ENCODE results near the gene KCNAB1.

The KCNAB1 gene

DNA sequence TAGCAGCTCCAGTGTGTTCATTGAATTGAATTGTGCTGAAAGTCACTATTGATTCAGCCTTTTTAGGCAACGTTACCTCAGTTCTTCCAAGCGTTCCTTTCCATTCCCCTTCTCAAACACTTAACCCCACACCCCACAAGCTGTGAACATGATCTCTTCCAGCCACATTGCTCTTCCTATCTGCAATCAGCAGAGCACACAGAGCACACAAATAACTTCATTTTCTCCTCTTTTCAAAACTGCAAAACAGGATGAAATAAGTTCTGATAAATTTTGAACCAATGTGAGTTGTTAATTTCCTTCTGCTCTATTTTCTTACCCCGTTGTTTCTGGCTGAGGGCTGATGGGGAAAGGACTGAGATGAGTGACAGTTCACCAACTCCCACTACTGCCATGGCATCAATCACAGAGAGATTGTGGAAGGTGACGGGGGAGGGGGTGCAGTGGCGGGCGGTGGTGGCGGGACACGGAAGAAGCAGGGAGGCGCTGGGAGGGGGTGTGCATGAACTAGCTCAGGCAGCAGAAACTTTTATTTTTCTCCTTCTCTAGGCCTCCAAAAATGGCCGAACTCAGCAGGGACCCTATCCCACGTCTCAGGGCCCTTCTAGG is 287.3 kb downstream of the KCNAB1 start:
- no peak for DNase-seq (ENCODE audit: low spot score)

- DNase-seq (ENCODE audit: low spot score) = no peak
Observed at GRCh38 chr3:156409694-156410093, 289.3 kb downstream of the KCNAB1 start.

DNA sequence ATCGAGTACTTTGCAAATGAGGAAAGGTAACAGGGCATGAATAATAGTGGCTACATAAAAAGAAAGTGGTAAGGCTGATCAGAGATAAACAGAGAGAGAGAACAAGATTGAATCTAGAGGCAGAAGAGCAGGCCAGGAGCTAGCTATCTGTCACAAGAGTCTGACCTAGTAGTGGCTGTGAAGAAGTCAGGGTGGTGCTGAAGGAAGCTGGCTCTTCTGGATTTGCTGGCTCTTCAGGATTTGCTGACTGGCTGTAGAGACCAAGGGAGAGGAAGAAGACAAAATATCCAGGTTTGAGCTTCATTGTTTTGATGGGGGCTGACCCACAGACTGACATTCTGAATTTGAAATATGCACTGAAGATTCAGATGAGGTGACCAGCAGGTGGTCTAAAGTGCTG is 292.2 kb downstream of the KCNAB1 start:
- DNase-seq (ENCODE audit: low spot score) = no peak

DNA sequence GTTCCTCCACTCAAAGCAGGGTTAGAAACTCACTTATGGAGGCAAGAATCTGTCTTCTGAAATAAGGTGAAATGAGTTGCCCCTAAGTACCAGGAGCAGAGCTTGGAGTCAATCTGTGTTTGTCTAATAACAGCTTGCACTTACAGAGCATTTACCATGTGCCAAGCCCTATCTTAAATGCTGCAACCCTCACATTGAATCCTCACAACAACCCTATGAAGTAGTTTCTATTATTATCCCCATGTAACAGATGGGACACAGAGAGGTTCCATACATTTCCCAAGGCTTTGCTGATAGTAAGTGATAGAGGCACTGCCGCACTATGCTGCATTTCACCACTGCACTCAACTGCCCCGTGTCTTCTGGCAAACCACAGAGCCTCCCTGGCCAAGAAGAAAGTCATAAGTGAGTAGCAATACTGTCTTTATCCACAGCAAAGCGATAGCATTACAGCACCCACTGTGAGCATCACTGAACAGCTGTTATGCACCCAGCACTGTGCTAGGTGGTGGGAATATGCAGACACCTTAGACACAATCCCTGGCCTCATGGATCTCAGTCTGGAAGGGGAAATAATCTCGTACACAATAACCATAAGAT is 293.0 kb downstream of the KCNAB1 start:
- no peak for DNase-seq (ENCODE audit: low spot score)

DNA sequence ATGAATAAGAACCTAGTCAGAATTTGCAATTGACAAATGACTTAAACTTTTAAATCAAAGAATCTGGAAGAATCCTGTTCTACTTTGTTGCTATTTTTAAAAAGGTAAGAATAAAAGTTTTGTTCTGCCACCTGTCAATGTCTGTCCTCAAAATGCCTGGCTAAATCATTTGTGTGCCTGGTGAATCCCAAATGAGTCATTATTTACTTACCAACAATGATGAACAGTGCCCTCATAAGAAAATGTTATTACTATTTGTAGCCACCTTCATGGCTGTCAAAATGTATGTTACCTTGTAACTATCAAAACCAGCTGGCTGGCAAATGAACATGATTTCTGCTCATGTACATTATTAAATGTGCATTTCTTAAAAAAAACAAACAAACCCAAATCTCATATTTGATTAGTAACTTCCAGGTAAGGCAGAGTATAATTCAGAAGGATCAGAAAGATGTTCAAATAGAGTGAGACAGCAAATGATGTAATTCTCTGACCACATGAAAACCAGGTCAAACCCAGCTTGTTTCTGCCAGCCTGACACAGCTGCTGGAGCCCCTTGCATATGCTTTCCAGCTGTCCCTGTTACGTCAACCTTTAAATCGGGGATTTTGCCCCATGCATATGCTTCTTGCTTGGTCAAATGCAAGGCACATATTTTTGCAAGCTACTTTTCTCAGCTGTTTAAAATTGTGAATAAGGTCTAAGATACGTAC is 296.6 kb downstream of the KCNAB1 start:
- DNase-seq (ENCODE audit: low spot score) = no peak

DNA sequence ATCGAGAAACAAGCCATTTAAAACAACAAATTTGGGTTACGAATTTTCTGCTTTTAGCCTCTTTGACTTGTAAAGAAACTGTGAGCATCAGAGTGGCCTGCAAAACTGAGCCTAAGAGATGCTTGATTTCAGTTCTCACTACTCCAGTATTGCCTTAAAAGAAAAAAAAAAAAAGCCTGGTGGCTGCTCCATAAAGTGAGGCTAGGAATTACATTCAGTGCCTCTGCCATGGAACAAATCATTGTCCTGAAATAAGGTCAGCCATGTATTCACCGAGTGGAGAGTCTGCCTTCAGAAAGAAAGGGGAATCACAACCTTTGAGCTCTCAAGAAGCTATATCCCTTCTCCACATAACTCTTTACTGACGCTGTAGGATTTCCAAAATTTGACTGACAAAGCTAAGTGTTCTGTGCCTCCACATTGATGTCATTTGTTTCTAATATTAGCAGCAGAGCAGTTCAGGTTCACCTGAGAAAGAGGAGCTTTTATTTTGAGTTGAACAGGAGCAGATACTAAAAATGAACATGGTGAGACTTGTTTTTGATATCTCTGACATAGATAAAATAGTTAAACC is 297.3 kb downstream of the KCNAB1 start:
- no peak for DNase-seq (ENCODE audit: low spot score)

- no peak for DNase-seq (ENCODE audit: low spot score)
Observed at GRCh38 chr3:156418428-156418827, 298.1 kb downstream of the KCNAB1 start.

GRCh38 chr3:156421534-156421933 is 301.2 kb downstream of the KCNAB1 start:
- no peak for DNase-seq (ENCODE audit: low spot score)

DNA sequence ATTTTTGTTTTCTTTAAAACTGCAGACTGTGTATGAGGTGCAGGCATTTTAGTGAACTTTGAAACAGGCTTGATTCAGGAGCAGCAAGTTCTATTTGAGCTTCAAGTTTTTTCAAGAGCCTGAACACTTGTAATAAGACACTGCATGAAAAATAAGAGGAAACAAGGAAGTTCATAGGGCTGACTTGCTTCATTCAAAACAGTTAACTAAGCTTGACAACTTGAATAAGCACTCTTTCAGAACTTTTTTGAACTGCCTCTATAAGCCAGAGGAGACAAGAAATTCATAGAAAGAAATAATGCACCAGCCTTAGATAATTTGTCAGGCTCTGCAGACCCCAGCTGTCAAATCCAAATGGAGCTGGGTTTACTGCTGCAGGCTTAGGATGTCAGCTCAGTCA is 304.4 kb downstream of the KCNAB1 start:
- no peak for DNase-seq (ENCODE audit: low spot score)

DNA sequence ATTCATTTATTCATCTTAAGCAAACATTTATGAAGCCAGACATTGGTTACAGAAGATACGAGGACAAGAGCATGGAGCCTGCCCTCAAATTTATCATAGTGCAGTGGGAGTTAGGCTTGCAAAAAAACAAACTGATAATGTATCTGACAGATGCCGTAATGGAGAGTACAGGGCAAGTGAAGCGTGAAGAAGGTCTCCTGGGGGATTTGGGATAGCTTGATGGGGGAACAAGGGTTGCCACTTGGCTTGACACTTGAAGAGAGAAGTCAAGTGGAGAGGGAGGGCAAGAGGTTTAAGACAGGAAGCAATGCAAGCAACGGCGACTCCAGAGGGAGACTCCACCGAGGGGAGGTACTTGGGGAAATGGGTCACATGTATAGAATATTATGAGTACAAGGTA is 305.3 kb downstream of the KCNAB1 start:
- no peak for DNase-seq (ENCODE audit: low spot score)

- no peak for DNase-seq (ENCODE audit: low spot score)
Observed at GRCh38 chr3:156429125-156429524, 308.7 kb downstream of the KCNAB1 start.

GRCh38 chr3:156431334-156432124 is 311.2 kb downstream of the KCNAB1 start:
- no peak for DNase-seq (ENCODE audit: low spot score)

- DNase-seq (ENCODE audit: low spot score) = no peak
Observed at GRCh38 chr3:156432563-156432962, 312.2 kb downstream of the KCNAB1 start.

DNA sequence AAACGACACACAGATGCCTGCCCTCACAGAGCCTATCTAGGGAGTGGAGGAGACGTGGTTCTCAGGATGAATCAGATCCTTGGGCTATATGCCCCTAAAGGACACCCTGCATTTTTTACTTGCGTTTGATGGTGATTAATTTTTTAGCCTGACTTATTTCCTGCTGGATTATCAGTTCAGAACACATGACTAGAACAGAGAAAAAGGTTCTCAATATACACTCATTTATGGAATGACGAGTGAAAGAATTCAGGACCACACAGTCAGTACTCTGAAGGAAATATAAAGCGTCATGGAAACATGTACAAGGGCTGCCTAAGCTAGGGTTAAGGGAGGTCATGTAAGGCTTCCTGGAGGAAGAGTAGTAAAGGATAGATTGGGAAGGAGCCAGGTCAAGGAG is 312.8 kb downstream of the KCNAB1 start:
- no peak for DNase-seq (ENCODE audit: low spot score)

- DNase-seq (ENCODE audit: low spot score) = no peak
Observed at GRCh38 chr3:156433910-156434309, 313.5 kb downstream of the KCNAB1 start.

DNA sequence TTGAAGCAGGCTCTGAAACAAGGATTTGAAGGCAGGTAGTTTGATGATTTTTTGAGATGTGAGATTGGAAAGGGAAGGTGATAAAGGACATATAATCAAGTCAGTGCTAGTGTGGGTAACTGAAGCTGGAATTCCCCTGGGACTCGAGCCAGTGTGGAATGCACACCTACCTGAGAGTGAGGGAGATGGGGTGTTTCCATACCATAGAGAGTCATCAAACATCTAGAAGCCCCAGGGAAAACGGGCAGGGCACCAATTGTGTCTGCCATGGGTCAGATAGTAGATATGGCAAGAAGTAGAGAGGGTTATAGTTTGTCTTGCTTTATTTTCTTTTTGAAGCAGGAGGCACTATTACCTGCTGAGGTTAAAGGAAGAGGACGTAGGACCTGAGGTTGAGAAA is 314.5 kb downstream of the KCNAB1 start:
- no peak for DNase-seq (ENCODE audit: low spot score)

- no peak for DNase-seq (ENCODE audit: low spot score)
Observed at GRCh38 chr3:156443079-156443478, 322.7 kb downstream of the KCNAB1 start.

DNA sequence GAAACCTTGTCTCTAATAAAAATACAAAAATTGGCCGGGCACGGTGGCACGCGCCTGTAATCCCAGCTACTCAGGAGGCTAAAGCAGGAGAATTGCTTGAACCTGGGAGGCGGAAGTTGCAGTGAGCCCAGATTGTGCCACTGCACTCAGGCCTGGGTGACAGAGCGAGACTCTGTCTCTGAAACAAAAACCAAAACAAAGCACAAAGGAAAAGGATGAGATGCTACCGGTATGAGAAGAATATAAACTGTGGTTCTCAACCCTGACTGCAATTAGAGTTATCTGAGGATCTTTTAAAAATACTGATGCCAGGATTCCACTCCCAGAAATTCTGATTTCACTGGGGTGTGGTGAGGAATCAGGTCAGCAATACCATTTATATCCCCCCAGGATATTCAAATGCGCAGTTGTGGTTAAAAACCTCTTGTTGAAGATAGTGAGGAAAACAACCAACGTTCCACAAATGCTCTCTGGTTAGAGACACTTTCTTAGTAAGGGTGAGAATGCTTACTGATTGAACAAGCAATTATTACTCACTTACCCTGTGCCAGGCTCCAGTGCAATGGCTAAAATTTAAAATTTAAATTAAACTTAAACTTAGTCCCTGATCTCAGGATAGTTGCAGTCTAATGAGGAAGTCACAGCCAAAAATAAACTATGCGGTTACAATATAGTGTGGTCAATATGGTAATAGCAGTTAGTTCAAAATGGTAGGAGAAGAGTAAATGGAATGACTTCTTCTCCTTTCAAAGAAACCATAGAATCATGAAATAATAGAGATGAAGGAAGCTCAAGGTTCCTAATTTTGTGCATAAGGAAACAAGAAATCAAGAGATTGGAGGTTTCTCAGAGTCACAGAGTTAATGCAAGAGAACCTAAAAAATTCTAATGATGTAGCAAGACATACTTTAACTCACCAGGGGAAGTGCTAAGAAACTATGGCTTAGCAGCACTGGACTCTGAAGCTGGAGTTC is 325.0 kb downstream of the KCNAB1 start:
- DNase-seq (ENCODE audit: low spot score) = no peak

GRCh38 chr3:156448300-156448699 is 327.9 kb downstream of the KCNAB1 start:
- peak; percentile 13 for DNase-seq (ENCODE audit: low spot score)

DNA sequence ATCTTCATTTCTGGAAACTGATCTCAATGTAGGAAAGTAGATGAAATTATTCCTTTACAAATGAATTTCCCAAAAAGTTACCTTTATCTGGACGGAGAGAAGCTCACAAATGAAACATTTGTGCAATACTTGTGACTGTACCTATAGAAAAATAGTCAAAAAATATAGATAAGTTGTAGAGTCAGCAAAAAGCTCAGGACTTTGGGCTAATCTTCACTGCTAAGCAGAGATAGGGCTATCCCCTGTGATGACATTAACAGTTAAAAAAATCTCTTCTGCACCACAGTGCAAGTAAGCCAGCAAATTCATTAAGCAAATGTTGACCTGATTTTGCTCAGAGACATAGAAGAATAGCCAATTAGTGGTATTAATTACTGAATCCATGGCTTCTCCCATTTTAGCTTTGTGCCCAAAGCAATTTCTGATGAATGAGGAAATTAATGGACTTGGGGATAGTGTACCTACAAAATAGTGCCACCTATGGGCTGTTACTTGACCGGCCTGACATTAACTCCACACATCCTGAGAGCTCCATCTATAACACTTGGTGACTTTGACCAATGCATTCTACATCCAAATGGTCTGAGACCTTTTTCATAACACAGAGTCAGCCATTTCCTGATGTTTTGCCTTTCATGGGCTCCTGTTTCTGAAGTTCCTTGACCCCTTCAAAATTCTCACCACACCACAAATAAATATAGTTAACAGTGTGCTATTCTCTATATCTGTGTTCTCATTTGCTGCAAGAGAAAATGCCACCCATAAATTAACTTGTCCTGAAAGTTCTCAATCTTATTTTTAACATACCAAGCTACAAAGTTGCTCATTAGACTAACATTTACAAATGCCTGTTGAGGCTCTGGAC is 329.6 kb downstream of the KCNAB1 start:
- DNase-seq (ENCODE audit: low spot score) = peak; percentile 12

Measured in HuH-7.5 (cell line).